ENCODE results near the gene SLC47A2.

The SLC47A2 gene

DNA sequence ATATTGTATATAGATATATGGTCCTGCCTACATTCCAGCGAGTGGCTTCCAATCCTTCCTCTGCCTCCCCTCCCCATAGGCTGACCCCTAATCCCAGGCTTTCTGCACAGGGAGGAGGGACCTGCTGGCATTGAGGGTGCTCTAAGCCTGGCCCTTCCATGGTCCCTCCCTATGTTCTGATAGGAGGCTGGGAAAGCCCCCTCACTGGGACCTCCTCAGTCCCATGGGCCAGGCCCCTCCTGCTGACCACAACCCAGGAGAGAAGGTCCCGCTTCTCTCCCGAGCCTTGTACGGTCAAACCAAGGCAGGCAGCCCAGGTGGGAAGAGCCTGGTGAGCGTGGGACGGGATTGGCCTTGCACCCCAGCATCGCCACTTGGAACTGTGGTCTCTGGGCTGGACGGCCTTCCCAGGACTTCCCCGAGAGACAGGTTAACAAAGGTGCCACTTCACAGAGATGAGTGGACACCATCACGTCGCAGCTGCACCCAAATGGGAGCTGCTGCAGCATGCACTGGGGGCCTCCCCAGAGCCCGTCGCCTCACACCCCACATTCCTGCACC lies 30.9 kb upstream of the SLC47A2 start:
- DNase-seq, result no peak

DNA sequence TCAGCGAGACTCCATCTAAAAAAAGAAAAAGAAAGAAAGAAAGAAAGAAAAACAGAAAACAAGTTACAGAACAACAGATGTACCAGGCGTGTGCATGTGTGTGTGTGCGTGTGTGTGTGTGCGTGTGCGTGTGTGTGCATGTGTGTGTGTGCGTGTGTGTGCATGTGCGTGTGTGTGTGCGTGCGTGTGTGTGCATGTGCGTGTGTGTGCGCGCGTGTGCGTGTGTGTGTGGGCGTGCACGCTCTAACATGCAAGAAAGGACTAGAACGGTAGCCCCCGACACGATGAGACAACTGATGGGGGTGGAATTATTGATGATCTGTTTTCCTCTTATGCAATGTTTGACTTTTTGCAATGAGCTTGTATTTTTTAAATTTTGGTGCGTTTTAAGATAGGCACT lies 30.1 kb upstream of the SLC47A2 start:
- no peak for DNase-seq

DNA sequence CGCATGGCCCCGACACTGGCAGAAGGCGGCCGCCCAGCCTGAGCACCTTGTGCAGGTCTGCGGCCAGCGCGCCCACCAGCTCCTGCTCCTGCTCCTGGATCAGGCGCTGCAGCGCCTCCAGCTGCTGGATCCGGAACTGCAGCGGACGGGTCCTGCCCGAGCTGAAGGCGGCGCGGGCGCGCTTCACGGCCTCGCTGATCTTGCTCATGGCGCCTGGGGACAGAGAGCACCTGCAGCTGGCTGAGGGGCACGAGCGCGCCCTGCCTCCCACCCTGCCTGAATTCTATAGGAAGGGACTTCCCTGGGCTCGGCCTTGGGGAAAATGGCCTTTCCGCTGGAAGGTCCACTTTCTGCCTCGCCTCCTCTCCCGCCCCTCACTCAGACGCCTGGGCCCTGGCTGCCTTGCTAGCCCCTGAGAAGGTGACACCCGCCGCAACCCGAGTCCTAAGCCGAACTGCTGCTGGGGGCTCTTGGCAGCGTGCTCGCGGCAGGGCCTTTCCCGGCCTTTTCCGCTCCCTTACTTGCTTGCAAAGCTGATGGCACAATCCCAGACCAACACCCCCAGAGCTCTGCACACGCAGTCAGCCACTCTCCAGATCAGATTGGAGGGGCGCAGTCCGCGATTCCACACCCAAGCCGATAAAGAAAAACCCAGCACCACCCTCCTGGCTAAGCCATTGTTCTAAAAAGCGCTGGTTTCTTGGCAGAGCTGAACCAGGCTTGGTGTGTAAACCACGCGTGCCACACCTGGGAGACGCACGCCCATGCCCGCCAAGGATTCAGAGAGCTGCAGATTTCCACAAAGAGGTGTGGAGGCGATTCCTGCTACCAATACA lies 28.8 kb upstream of the SLC47A2 start:
- peak; percentile 50 for DNase-seq

DNA sequence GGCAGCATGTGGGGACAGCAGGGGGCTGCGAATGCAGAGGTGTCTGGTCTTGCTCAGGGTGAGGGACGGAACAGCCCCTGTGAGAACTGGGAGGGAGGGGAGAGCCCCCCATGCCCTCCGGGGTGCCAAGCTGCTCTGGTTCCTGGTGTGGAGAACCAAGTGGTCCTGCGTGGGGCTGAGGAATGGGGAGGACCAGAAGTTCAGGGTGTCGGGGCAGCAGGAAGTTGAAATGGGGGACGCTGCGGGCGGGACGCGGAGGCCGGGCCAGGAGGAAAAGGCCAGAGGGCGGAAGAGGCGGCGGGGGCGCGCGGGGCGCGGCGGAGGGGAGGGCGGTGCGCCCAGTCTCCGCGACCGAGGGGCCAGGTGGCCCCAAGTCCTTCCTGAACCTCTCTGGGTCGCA lies 28.1 kb upstream of the SLC47A2 start:
- no peak for DNase-seq

DNA sequence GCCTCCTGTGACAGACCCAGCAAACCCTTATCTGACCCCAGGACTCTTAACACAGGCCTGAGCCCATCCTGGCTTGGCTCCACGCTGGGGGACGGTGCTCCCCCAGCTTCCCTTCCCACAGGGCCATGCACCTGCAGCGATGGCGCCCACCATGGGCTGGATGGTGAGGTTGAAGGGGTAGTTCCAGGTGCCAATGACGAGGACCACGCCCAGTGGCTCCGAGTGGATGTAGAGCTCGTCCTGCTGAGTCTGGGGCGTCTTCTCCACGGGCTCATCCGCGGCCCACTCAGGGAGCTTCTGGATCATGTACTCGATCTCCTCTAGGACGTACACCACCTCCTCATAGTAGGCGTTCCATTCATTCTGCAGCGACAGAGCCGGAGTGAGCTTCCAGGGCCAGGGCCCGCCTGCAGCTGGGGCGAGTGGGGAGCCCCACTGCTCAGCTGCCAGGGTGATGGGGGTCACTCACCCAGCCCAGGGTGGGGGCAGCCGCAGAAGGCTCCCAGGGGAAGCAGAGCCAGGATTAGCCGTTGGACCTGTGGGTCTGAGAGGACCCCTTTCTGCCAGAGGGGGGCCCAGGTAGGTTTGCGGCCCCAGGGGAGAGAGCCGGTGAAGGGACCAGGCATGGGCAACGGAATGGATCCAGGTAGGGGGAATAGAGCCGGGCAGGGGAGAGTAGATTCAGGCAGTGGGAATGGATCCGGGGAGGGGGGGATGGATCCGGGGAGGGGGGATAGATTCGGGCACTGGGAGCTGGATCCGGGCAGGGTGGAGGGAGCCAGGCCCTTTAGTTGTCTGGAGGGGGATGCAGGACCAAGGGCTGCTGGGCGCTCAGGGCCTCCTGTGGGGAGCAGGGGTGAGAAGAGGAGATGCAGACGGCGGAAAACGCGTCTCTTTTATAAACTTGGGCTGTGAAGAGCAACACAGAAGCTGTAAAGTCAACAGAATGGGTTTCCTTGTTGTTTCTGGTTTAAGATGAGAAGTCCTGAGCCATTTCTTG lies 27.0 kb upstream of the SLC47A2 start:
- no peak for DNase-seq

DNA sequence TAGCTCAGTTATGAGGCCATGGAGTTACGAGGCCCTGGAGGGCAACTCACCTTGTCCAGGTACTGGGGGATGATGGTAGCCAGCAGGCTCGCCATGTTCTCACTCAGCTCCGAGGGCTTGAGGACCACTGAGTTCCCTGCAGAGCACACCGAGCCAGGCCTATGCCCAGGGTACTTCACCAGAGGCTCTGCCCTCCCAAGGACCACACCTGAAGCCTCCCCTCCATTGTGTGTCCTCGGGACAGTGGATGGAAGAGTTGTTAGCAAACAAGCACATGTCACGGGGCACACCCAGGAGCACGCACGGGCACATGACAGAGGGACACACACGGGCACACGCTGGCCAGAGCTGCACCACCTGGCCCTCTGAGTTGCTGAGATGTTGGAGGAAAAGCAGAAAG lies 26.1 kb upstream of the SLC47A2 start:
- no peak for DNase-seq

DNA sequence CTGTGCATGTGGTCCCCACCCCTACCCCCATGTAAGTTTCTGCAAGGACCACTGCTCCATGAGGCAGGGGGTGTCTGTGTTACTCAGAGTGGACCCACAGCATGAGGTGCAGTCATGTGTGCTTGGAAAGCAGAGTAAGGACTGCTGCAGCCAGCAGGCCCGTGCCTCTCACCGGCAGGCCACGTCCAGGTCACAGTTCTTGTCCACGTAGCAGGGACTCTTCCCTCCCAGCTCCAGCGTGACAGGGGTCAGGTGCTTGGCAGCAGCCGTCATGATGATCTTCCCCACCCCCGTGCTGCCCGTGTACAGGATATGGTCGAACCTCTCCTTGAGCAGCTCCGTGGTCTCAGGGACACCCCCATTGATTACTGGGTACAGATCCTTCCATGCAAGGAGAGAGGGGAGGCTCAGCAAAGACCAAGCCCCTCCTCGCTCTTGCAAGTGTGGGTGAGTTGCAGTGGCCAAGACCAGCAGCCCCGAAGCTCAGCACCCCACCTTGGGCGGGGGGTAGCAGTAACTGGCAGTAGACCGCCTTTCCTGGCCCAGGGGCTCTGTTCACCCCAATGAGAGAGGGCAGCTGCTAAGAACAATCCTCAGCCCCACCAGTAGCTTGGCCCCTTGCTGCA lies 25.6 kb upstream of the SLC47A2 start:
- DNase-seq, result no peak

DNA sequence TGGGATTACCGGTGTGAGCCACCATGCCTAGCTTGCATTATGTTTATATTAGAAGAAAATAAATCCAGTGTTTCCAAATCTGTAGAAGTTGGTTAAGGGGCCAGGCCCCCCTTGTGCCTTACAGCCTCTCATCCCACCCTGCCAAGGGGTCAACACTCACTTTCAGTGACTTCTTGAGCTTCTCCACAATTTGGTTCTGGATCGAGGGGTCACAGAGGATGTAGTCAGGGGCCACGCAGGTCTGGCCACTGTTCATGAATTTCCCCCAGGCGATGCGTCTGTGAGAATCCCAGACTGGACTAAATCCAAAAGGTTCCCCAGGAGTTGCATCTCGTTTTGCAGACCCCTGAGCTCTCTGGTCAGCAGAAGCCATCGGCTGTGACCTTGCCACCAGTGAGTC lies 24.5 kb upstream of the SLC47A2 start:
- no peak for DNase-seq

DNA sequence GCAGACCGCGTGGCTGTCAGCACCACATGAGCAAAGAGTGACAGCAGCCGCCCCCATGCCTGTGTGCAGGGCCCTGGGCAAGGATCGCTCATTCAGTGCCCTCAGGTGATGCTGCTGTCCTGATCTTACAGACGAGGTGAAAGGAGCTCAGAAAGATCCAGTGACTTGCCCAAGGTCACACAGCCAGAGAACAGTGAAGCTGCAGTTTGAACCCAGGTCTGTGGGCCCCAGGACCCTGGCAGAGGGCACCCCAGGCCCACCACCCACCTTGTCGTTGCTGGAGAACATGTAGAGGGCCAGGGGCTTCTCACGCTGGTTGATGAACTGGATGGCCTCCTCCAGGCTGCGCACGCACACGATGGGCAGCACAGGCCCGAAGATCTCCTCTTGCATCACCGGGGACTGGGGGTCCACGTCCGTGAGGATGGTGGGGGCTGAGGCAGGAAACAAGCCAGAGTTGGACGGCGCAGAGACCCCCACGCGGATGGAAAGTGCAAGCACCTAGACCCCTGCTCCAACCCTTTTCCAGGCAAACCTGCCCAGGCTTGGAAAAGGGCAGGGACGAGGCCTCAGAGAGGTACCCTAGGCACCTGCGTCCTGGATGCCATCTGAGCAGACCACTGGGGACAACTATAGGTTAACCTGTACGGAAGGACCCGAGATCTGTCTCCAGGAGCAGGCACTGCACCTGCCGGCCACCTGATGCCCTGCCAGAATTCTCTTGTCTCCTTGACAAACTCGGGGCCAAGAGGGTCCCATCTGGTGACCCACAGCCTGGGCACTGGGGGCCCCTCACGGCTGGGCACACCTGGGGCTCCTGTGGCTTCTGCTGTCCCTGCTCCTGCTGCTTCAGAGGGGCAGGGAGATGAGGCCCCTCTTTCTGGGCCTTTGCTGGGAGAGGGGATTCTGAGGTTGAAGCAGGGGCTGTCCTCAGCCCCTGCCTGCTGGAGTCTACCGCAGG lies 23.1 kb upstream of the SLC47A2 start:
- DNase-seq, result no peak

DNA sequence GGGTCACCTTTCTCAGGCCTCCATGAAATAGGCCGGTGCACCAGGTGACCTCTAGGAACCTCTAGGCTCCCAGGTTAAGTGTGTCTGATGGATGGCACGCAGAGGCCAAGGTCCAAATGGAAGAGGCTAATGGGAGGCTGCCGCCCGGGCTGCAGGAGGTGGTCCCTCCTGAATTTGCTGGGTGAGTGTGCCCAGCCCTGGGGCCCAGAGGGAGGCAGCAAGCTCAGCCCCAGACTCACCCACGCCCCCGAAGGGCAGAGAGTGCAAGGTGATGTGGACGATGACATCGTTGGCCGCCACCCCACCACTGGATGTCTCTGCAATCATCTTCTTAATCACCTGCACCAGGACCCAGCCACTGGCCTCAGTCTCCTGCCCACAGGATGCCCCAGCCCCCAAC lies 22.4 kb upstream of the SLC47A2 start:
- no peak for DNase-seq

DNA sequence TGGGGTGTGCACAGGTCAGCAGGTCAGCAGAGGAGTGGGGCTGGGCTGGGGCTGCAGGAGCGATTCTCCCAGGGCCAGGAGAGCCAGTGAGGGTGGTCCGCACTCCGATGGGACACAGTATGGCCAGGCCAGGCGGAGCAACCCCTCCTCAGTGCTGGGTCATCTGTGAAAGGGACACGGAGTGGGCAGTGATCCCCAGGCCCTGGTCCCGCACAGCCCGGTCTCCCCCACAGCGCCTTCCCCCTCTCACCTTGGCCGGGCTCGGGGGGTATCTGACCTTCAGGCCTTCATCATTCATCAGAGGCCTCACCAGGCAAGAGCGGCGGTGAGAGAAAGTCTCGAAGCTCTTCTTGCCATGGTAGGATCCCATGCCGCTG lies 21.7 kb upstream of the SLC47A2 start:
- no peak for DNase-seq

DNA sequence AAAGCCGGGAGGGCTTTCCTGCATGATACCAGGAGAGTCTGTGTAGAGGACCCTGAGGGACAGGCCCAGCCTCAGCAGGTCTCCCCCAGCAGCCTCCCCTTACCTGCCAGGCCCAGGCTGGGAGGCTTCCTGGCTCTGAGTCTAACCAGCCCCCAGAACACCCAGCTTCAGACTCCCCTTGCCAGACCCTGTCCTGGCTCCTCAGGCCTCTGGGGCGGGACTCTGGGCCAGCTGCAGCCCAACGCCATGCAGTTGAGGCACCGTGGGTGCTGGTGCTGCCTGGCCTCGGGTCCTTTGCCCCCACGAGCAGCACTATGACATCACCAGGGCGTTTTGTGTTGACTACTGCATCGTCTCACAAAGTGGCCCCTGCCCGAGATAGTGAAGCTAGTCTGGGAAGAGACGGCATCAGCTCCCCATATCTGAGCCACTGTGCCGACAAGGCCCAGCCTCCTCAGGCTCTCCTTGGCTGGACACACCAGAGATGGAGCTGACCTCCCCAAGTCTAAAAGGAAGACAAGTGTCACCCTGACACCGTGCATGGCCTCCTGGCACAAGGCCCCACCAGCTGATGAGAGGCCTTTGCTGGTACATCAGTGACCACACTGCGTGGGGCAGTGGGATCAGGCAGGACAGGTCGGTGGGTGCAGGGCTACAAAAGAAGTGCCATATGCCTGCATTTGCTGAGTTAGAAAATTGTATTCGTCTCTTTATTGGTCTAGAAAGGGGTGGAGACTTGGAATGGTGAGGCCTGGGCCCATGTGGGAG lies 21.1 kb upstream of the SLC47A2 start:
- DNase-seq, result no peak

DNA sequence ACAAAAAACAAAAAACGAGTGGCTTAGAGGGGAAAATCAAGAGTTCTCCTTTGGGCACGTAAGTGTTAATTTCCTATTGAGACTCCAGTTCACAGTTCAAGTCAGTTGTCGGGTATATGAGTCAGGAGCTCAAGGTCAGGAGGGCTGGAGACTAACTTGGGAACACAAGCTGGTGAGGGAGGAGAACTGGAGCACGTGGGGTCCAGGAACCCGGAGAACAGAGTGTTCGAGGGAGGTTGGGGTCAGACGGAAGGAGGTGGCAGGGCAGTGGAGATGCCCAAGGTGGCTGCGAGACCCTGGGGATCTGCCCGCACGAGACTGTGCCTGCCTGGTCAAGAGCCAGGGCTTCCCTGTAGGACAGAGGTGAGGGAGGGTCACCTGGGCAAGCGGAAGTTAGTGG lies 19.7 kb upstream of the SLC47A2 start:
- DNase-seq, result no peak

DNA sequence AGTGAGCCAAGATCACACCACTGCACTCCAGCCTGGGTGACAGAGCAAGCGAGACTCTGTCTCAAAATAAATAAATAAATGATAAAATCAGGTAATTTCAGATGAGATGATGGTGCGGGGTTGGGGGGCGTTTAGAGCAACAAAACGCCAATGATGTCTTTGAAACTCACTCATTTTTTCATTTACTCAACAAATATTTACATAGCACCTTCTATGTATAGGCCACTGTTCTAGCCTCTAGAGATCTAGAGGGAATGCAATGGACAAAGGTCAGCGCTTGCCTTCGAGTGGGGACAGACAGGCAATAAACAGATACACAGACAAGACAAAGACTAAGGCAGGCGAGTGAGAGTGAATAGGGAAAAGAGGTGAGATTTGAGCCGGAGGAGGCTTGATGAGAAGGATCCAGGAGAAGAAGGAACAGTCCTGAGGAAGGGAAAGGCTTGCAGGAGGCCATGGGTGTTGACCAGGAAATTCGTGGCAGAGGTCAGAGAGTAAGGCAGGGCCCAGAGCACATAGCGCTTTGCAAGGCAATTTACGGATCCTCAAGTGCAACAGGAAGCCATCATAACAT lies 17.7 kb upstream of the SLC47A2 start:
- no peak for DNase-seq

DNA sequence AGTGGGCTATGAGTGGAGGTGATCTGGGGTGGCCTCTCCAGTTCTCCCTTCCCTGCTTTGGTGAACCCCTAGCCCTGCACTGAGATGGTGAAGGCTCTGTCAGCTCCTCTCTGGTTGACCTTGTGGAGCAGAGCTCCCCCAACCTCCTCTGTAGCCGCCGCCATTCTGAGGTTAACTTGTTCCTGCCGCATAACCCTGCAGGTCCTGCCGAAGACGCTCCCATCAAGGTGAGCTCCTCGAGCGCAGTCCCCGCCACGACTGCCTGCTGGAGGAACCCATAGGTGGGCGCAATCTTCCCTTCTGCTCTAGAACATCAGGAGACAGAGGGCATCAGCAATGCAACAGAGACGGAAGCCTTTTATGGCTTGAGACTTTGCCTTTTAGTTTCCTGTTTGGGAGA lies 15.2 kb upstream of the SLC47A2 start:
- no peak for DNase-seq

DNA sequence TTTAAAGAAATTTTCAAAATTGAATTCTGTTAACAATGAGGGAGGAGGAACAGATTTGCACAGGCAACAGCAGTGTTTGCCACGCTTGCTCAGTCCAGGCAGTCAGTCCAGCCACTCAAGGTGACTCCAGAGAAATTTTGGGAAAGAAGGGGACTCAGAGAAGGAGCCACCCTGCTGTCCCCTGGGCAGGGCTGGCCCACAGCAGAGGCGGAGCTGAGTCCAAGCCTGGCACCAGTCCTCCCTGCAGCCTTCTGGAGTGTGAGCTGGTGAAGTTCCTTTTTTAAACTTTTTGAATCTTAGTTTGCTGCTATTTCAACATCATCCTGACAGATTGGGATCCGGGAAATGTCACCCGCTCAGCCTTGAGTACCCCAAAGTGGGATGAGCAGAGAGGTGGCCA lies 14.5 kb upstream of the SLC47A2 start:
- DNase-seq, result no peak

DNA sequence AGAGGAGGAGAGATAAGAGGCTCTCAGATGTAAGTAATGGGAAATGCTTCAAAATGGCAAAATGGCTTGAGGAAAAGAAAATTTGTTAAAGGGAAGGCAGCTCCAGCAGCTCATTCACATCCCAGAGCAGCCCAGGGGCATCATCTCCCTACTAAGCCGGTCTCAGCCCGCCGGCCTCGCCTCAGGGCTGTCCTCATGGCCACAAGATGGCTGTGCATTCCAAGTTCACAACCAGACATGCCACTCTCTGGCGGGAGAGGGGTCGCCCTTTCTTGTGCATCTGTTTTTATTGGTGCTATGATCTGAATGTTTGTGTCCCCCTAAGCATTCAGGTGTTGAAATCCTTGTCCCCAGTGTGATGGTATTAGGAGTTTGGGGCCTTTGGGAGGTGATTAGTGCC lies 13.5 kb upstream of the SLC47A2 start:
- no peak for DNase-seq

DNA sequence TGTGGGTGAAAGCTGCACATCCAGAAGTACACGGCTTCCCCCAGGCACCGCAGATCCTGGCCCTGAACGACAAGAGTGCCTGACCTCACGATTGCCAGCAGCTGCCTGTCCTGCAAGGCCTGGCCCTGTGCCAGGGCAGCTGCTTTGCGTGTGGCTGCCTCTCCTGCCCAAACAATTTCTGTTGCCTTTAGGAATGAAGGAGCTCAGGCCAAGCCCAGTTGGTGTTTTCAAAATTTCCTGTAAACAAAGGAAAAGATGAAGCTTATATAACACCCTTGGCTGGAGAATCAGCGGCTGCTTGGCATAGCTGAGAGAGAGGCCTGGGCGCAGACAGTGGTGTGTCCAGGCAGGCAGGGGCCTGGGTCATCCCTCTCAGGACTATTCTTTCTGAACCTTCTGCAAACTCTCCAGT lies 11.7 kb upstream of the SLC47A2 start:
- peak; percentile 15 for DNase-seq

DNA sequence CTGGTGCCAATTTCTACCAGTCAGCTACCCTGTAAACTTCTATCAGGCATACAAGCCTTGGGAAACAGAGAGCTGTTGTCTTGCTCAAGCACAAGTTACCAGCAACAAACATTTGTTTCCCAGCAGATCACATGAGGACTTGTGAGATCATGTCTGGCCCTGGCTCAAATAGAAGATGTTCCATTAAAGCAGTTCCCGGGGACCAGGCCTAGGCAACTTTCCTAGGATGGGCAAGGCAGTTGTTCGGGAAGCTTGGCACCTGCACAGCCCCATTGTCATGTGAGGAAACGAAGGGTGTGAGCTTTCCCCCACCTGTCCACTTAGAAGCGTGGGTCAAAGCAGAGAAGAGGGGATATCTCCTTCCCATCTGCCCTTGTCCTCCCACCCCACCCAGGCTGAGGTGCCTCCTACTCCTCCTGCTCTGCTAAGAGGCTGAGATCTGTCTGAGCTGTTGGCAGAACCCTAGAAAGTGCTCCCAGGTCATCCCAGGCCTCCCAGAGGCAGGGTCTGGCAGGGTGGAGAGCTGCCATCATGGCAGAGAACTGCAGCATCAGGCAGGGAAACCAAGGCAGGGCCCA lies 11.2 kb upstream of the SLC47A2 start:
- no peak for DNase-seq

DNA sequence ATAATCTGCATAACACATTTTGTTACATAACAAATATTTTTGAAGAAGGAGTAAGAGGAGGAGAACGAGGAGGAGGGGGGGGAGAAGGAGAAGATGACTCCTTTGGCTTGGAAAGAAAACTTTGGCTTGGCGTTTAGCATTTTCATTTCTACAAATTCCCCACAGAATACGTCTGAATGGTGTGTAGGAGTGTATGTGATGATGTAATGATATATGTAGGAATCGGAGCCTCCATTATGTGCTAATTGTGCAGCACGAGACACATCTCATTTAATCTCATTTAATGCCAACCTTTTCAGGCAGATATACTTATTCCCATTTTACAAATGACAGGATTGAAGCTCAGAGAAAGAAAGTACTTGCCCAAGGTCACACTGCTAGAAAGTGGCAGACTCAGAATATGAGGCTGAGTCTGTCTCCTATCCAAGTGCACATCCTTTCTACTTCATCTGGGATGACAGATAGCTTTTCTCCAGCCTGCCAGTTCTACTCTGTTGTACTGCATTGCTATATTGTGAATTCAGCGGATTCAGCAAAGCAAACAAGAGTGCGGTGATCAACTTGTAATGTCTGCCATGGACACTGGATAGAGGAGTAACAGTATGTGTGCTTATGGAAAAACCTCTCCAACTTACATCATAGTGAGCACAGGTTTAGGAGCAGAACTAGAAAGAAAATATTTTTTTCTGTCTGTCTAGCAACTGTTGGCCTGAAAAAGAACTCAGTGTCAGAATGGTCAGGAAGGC lies 10.4 kb upstream of the SLC47A2 start:
- no peak for DNase-seq

Data from fibroblast of skin of right biceps (primary cell).